Renal cortex interstitium (tissue), 11 donors: ENCODE results near the gene CLDN22. TPM values are rescaled to one million over a fixed set of nuclear protein-coding genes. Genes with fewer than 3 reads are reported as not detected.

Experiments
- DNase-seq, 11 donors: peaks; one replicate each; pipeline ENCODE4 v3.0.0-alpha.2; 2013; ENCODE audit warnings: low read depth in 9 of 11, low spot score in 4 of 11; ENCODE audit errors: extremely low read depth in 1 of 11
- polyA plus RNA-seq, 3 donors: library from polyadenylated mRNA; unstranded; fragments of 120-200 nt; gene quantifications; one replicate each; pipeline ENCODE4 v1.2.1, GENCODE V29; 2013; ENCODE audit not compliant: insufficient read length in 3 of 3

Gene CLDN22
- polyA plus RNA-seq, 3 donors, result 0.50 to 1.2 (median 0.85) TPM

DNA sequence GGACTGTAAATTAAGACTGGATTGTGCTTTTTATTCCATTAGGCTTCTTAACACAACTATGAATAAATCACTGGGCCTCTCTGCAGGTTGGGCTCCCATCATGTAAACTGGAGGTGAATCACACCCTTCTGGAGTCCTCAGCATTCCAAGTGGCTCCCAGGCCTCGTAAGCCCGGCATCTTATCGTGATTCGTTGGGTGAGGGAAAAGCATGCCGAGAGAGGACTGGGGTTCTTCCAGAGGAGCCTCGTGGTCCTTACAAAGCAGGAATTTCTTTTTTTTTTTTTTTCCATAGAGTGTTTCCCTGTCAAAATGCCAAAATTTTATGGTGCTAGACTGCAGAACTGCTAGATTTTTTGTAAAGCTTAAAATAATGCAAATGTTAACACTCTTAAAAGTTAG, 20.0 kb downstream of the CLDN22 start:
- DNase-seq, result no peak

DNA sequence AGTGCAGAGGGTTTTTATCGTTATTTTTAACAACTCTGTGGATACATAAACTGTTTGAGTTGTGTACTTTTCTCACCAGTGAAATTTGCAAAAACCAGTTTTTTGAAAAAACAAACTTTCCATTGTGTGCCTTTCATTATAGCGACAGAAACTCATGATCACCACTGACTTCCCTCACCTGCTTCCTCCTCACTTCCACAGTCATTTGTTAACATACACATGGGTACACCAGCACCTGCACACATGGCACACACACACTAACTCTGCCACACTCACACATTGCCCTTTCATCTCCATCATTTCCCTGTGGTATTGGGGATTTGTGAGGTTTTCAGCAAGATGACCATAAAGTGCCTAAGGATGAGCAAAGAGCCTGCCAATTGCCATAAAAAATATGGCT, 20.6 kb downstream of the CLDN22 start:
- DNase-seq, result no peak

DNA sequence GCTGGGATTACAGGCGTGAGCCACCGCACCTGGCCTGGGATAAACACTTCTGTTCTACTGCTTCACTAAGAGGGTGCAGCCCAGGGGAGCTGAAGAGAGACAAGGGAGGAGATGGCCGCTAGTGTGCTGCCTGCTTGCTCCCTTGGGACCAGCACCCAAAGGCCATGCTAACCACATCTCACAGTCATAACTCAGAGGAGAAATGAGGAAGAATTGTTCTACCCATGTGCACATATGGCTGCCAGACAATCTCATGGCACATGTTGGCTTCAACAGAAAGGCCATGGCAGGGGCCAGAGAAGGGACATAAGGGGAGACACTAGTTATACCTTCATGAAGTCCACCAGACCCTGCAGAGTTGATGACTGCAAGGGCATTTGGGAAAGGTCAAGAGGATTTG, 22.4 kb downstream of the CLDN22 start:
- no peak for DNase-seq

GRCh38 chr4:183295711-183296110, 24.4 kb downstream of the CLDN22 start:
- no peak for DNase-seq

- no peak for DNase-seq
These were observed 29.0 kb downstream of the CLDN22 start for GRCh38 chr4:183291070-183291469.

- DNase-seq, result no peak
These were observed 30.4 kb downstream of the CLDN22 start for GRCh38 chr4:183289688-183290087.

- DNase-seq, result no peak
These were observed 31.1 kb downstream of the CLDN22 start for GRCh38 chr4:183288955-183289354.

DNA sequence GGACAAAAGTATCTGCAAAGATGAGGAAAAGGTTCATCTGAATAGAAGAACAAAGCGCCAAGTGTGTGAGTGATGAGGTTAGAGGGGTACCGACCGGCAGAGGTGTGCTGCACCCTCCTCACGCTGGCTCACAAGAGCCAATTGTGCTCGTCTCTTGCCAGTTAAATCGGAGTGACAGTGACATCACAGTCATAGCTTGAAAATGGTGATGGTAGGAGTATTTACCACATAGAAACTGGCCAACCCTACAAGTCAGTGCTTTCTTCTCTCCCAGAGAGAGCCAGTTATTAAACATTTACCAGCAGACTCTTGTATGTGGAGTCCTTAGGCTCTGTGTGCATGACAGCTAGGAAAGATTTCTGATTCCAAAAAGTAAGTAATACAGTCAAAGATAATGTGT, 32.4 kb downstream of the CLDN22 start:
- DNase-seq, result no peak

DNA sequence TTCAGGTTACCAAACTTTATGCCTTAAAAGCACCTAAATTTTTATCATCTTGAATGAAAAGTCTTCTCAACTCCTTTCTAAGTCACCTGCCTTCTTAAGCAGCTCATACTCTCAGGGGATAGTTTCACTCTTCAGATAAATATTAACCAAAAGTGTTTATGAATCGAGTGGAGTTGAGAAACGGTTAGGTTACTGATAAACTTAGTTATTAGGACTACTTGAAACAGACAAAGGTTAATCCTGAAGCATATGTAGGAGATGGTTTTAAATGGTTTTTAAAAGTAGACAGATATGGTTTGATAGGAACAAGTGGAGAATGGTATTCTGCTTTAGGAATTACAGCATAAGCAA, 32.8 kb downstream of the CLDN22 start:
- peak in 1 of 11 donors; percentile 36 for DNase-seq

- no peak for DNase-seq
These were observed 33.3 kb downstream of the CLDN22 start for GRCh38 chr4:183286590-183287308.

DNA sequence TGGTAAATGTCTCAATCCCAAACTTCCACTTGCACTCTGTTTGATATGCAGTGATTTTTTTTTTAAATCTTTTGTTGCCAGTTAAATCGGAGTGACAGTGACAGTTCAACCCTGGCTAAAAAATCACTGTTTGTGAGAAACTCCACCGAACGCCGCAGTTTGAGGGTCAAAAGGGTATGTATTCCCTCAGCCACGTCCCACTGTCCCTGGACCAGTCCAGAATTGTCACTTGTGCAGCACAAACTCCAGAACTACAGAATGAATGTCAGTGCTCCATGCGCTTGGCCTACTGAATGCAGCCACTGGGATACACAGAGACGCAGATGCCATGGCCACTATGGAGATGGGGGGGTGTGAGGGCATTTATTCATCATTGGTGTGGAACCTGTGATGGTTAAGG, 34.2 kb downstream of the CLDN22 start:
- no peak for DNase-seq

DNA sequence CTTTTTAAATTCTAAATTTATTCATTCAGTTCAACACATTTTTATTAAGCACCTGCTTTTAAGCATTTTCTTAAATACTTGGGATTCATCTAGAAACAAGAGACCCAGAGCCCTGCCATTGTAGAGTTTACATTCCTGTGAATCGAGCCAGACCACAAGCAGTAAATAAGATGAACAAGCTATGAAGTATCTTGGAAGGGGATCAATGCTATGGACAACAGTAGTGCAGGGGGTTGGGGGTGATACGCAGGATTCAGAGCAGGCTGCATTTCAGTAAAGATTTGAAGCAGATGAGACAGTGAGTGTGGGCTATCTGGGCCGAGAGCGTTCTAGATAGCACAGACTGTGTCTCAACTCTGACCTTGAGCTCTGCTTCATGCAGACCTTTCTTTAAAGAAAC, 35.1 kb downstream of the CLDN22 start:
- peak in 2 of 11 donors; percentile 32 to 45 for DNase-seq

DNA sequence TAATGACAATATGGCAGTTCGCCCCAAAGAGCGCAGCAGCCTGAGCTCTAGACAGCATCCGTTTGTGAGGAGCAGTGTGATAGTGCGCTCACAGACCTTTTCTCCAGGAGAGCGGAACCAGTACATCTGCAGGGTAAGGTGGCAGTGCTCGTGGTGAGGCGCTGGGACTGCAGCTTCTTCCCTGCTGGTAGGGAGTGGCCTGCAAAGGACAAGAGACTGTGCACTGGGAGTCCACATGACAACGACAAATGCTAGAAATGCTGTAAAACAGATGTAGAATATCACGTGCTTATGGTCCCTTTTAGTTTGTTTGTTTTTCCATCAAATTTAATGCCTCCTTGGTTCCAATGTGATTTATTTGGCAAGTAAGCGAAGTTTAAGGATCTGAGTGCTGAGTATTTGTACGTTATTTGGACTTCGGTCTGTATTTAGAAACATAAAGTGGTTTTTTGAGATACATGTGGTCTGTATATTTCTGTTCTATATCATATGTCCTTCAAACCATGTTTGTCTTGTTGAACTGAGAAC, 35.8 kb downstream of the CLDN22 start:
- peak in 7 of 11 donors; percentile 26 to 68 (median 48) for DNase-seq

- DNase-seq, result no peak
These were observed 44.0 kb downstream of the CLDN22 start for GRCh38 chr4:183276106-183276505.

- DNase-seq, result no peak
These were observed 47.7 kb downstream of the CLDN22 start for GRCh38 chr4:183272384-183272783.

DNA sequence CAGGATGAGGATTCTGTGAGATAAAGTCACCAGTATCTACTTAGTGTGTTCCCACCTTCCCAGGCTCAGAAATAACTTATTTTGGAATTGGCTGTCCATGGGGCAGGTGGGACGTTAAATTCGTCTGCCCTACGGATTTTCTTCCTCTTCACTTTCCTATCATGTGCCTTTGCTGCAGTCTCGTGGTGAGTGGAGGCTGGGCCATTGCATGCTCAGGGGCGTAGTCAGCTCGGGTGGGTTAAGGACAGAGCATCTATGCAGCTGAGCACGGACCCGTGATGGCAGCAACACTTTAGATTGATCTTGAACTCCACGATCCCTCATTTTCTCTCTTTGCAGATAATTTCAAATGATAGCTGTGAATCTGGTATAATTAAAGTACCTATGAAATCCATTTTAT, 51.5 kb downstream of the CLDN22 start:
- DNase-seq, result no peak

Other genes with a start within 250 kb of the CLDN22 start
- 10 to 100 TPM; 54.0 to 71.8 (median 55.6) TPM for gene WWC2, start 221.0 kb downstream of the CLDN22 start, polyA plus RNA-seq
- gene CLDN24, start 2.1 kb upstream of the CLDN22 start, polyA plus RNA-seq, result under 1 TPM in 1 of 3 donors, not detected in 2; 0.16 TPM
- 10 to 100 TPM; 33.8 to 35.8 (median 35.7) TPM for gene CDKN2AIP, start 124.4 kb upstream of the CLDN22 start, polyA plus RNA-seq
- 10 to 100 TPM; 19.9 to 27.7 (median 27.0) TPM for gene ING2, start 184.8 kb upstream of the CLDN22 start, polyA plus RNA-seq